Measurements from ENCODE around the gene DENND4A. TPM values are rescaled to one million over a fixed set of nuclear protein-coding genes. Genes with fewer than 3 reads are reported as not detected.

DENND4A gene
- total RNA-seq, 1 experiment from 2014 or later: 13.2 TPM

DNA sequence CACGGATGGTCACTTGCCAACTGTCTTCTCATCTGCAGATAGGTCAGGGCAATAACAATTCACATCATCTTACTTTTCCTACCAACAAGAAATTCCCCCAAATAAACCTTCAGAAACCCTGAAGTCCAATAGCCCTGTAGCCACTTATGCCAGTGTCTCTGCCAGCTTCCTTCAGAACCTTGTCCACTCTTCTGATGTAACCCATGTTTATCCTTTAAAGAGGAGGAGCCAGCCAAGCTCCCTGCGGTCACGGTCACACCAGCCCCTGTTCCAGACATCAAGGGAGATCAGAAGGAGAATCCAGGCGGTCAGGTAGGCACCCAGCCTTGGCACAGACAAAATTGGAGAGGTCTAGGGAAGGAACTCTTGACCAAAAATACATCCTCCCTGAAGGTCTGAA lies 146.7 kb downstream of the DENND4A start:
- ChIA-PET POLR2A (ENCODE audit: low non-redundant PET) (interaction anchor here (0.6 kb wide), 1 partner anchor 510 kb away, joined by 4 read pairs; no protein-coding TSS in a partner anchor), CTCF (no interaction called here)
- DNase-seq (ENCODE audit: low spot score): no peak
- no TSS peak for BruUV-seq (replicated peaks)
- Histone ChIP-seq H3K27ac (ENCODE audit: low read depth, low read length, poor library complexity, severe bottlenecking) (no peak overlapping the region), H3K4me3 (ENCODE audit: low read depth, low read length, poor library complexity, severe bottlenecking) (no peak overlapping the region), H3K27me3 (replicated peaks; ENCODE audit: insufficient read depth, low read depth, low read length, poor library complexity) (no peaks in the 10 kb centered on the region), H3K9me3 (ENCODE audit: low read depth, low read length, poor library complexity, severe bottlenecking) (no peaks in the 10 kb centered on the region), H3K4me1 (ENCODE audit: insufficient read depth, low read length, poor library complexity, severe bottlenecking) (no peaks in the 10 kb centered on the region), H3K36me3 (ENCODE audit: insufficient read depth, low read length, poor library complexity, severe bottlenecking) (no peaks in the 10 kb centered on the region)
- intact Hi-C loops (cut with micrococcal nuclease; ENCODE audit: unreplicated experiment): loop anchor here (10.0 kb wide), 1 partner anchor 189 kb away; no protein-coding TSS in a partner anchor
- TF ChIP-seq CTCF (conservative IDR thresholded peaks at IDR 0.05; ENCODE audit: low read depth, low read length) (no peak), EZH2 (IDR thresholded peaks at IDR 0.05; ENCODE audit: borderline replicate concordance, low read depth, low read length, poor library complexity, severe bottlenecking) (no peak)

DNA sequence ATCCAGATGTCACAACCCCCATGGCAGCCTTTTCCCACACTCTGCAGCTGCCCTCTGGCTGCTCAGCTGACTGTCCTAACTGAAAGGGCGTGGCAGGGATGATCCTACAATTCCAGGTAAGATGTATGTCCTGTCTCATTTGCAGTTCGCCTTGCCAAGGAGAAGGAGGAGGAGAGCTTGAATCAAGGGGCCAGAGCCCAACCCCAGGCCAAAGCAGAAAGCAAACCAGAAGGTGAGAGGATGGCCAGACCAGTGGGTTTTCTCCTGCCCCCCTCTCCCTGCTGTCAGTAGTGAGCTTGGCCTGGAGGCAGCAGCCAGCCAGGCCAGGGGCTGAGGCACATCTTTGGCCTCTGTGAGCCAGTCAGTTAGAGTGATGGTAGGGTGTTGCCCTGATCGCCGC lies 147.8 kb downstream of the DENND4A start:
- POLR2A ChIA-PET (ENCODE audit: low non-redundant PET): no interaction called here

DNA sequence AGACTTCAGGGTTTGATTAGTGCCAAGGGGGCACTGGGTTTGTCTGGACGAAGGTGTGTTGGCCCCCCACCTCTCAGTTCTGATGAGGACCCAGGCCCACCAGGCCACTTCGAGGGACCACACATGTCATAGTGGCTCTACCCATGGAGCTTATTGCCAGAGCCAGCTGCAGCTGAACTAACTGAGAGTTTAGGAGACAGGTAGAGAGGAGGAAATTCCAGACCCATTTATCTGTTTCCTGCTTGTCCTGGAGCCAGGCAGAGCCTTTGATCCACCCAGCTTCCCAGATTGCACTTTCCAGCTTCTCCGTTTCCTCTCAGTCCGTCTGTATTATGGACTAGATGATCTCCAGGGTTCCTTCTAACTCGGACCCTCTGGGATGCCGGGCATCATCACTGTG lies 149.5 kb downstream of the DENND4A start:
- Histone ChIP-seq H3K4me1 (ENCODE audit: insufficient read depth, low read length, poor library complexity, severe bottlenecking) (no peaks in the 10 kb centered on the region), H3K27me3 (replicated peaks; ENCODE audit: insufficient read depth, low read depth, low read length, poor library complexity) (no peaks in the 10 kb centered on the region), H3K36me3 (ENCODE audit: insufficient read depth, low read length, poor library complexity, severe bottlenecking) (no peaks in the 10 kb centered on the region), H3K4me3 (ENCODE audit: low read depth, low read length, poor library complexity, severe bottlenecking) (no peak overlapping the region), H3K9me3 (ENCODE audit: low read depth, low read length, poor library complexity, severe bottlenecking) (no peaks in the 10 kb centered on the region), H3K27ac (ENCODE audit: low read depth, low read length, poor library complexity, severe bottlenecking) (no peak overlapping the region)
- CTCF ChIA-PET: no interaction called here
- POLR2A ChIA-PET (ENCODE audit: low non-redundant PET): no interaction called here
- no TSS peak for BruUV-seq (replicated peaks)
- TF ChIP-seq EZH2 (IDR thresholded peaks at IDR 0.05; ENCODE audit: borderline replicate concordance, low read depth, low read length, poor library complexity, severe bottlenecking): no peak
- no peak for TF ChIP-seq CTCF (conservative IDR thresholded peaks at IDR 0.05; ENCODE audit: low read depth, low read length)
- DNase-seq (ENCODE audit: low spot score): no peak
- intact Hi-C loops (cut with micrococcal nuclease; ENCODE audit: unreplicated experiment): loop anchor here (10.0 kb wide), 1 partner anchor 192 kb away; no protein-coding TSS in a partner anchor

More for the DNA sequence above, 147.8 kb downstream of the DENND4A start:
- no peak for DNase-seq (ENCODE audit: low spot score)
- intact Hi-C loops (cut with micrococcal nuclease; ENCODE audit: unreplicated experiment): loop anchor here (10.0 kb wide), 1 partner anchor 191 kb away; no protein-coding TSS in a partner anchor
- TF ChIP-seq EZH2 (IDR thresholded peaks at IDR 0.05; ENCODE audit: borderline replicate concordance, low read depth, low read length, poor library complexity, severe bottlenecking) (no peak), CTCF (conservative IDR thresholded peaks at IDR 0.05; ENCODE audit: low read depth, low read length) (no peak)
- no TSS peak for BruUV-seq (replicated peaks)
- Histone ChIP-seq H3K27ac (ENCODE audit: low read depth, low read length, poor library complexity, severe bottlenecking) (no peak overlapping the region), H3K36me3 (ENCODE audit: insufficient read depth, low read length, poor library complexity, severe bottlenecking) (no peaks in the 10 kb centered on the region), H3K27me3 (replicated peaks; ENCODE audit: insufficient read depth, low read depth, low read length, poor library complexity) (no peaks in the 10 kb centered on the region), H3K4me3 (ENCODE audit: low read depth, low read length, poor library complexity, severe bottlenecking) (no peak overlapping the region), H3K9me3 (ENCODE audit: low read depth, low read length, poor library complexity, severe bottlenecking) (no peaks in the 10 kb centered on the region), H3K4me1 (ENCODE audit: insufficient read depth, low read length, poor library complexity, severe bottlenecking) (no peaks in the 10 kb centered on the region)
- CTCF ChIA-PET: no interaction called here

Data from A673 (cell line).